Measurements from ENCODE around the gene INTS3. TPM values are rescaled to one million over a fixed set of nuclear protein-coding genes. Genes with fewer than 3 reads are reported as not detected.
"Not testable (repeated sequence)": the region's sequence is repeated elsewhere in the genome, so short reads cannot be mapped to it uniquely, and the experiment has no call there.

The INTS3 gene
- polyA plus RNA-seq, 1 donor: 45.5 TPM

DNA sequence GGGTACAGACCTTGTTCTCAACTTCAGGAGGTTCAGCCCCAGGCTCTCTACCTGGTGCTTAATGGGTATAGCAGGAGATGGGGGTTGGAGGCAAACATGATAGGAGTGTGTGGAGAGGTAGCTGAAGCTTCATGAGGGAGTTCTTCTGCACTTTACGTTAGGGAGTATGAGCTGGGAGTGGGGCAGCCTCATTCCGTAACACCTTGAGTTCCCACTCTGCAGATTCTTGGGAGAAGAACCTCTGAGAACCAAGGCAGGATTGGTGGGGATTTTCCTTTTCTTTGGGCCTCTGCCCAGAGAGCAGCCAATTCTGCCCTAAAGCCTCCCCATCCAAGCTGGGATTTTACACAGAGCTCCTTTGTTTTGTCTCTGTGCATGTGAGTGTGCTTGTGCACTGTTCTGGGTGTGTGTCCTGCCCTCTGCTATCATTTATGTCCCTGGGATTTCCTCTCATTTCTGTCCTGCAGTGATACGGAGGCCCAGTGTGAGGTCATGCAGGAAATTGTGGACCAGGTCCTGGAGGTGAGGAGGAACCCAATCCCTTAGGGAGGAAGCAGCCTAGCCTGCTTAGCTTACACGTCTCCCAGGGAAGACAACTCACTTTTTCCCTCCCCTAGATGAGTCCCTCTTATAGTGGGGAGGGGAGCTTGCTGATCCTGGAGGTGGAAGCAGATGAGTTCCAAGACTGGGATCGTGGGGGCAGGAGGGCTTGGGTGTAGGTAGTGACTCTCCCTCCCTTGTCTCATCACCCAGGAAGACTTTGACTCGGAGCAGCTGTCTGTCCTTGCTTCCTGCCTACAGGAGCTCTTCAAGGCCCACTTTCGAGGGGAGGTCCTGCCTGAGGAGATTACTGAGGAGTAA is 35.7 kb downstream of the INTS3 start:
- DNase-seq: no peak

- no peak for DNase-seq
Observed at GRCh38 chr1:153764310-153764709, 36.5 kb downstream of the INTS3 start.

DNA sequence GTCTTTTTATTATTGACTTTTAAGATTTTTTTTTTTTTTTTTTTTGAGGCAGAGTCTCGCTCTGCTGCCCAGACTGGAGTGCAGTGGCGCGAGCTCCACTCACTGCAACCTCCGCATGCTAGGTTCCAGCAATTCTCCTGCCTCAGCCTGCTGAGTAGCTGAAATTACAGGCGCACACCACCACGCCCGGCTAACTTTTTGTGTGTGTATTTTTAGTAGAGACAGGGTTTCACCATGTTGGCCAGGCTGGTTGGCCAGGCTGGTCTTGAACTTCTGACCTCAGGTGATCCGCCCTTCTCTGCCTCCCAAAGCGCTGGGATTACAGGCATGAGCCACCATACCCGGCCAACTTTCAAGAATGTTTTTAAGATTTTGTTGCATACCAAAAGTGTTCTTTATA is 38.8 kb downstream of the INTS3 start:
- DNase-seq: not testable (repeated sequence)

- DNase-seq: no peak
Observed at GRCh38 chr1:153767519-153767918, 39.7 kb downstream of the INTS3 start.

DNA sequence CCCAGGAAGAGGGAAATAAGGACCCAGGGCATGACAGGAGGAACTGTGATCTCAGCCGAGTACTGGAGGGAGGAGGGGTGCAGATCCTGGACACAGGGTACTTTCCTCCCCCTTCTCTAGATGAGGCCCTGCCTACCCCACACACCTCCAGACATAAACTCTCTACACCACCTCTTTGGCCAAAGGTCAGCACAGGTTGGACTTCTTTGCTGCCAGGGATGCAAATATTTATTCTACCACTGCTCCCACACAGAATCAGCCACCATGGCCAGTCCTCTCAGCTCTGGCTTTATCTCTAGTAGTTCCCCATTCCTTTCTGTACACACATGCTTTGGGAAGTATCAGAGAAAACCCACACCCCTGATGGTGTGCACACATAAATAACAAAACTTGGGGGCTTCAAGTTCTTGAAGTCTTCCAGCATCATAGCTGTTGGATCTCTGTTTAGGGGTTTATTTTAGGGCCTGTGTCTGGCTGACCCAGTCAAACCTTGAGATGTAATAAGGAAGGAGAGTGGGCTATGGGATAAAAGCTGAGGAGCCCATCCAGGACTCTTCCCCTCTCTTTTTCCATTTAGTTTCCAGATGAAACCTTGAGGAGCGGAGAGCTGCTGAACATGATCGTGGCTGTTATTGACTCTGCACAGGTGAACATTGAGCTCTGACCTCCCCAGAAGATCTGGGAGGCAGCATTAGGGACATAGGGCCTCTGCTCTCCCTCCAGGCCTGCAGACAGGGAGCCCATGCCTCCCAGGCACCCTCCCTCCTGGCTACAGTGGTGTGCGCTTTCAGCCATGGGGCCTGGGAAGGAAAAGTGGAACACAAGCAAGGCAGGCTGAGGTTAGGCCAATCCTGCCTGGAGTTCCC is 40.7 kb downstream of the INTS3 start:
- no peak for DNase-seq

GRCh38 chr1:153769221-153769620 is 41.4 kb downstream of the INTS3 start:
- no peak for DNase-seq

GRCh38 chr1:153770797-153771196 is 42.9 kb downstream of the INTS3 start:
- DNase-seq: no peak

- no peak for DNase-seq
Observed at GRCh38 chr1:153771261-153771660, 43.4 kb downstream of the INTS3 start.

- DNase-seq: no peak
Observed at GRCh38 chr1:153771841-153772593, 44.2 kb downstream of the INTS3 start.

- DNase-seq: no peak
Observed at GRCh38 chr1:153773096-153773921, 45.5 kb downstream of the INTS3 start.

DNA sequence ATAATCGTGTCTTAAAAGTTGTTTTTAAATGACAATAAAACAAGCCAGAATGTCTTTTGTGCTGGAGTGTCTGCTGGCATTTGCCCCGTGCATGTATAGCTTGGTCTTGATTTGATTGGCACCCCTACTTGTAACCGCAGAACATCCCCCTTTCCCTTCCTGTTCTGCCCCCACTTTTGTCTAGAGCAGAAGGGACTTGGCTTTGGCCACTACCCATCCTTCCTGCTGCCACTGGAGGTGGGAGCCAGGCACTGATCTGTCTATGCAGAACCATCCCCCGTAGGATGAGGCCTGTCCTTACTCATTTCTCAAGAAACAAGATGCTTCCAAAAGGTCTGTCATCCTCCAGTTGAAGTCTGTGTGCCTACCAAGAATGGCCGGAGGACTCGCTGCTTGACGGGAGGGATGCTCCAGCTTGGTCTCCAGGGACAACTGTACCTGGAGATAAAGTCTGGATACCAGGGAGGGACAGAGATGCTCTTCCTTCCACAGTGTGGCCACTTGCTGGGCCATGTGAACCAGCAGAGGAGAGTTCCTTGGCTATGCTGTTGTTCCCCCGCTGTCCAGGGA is 46.3 kb downstream of the INTS3 start:
- DNase-seq: no peak

- peak; percentile 89 for DNase-seq
Observed at GRCh38 chr1:153774780-153775457, 47.1 kb downstream of the INTS3 start, which contains the start of gene SLC27A3. TSS of gene SLC27A3 (plus strand) at chr1:153775407. CDS start at chr1:153775498, 91 bp downstream.

DNA sequence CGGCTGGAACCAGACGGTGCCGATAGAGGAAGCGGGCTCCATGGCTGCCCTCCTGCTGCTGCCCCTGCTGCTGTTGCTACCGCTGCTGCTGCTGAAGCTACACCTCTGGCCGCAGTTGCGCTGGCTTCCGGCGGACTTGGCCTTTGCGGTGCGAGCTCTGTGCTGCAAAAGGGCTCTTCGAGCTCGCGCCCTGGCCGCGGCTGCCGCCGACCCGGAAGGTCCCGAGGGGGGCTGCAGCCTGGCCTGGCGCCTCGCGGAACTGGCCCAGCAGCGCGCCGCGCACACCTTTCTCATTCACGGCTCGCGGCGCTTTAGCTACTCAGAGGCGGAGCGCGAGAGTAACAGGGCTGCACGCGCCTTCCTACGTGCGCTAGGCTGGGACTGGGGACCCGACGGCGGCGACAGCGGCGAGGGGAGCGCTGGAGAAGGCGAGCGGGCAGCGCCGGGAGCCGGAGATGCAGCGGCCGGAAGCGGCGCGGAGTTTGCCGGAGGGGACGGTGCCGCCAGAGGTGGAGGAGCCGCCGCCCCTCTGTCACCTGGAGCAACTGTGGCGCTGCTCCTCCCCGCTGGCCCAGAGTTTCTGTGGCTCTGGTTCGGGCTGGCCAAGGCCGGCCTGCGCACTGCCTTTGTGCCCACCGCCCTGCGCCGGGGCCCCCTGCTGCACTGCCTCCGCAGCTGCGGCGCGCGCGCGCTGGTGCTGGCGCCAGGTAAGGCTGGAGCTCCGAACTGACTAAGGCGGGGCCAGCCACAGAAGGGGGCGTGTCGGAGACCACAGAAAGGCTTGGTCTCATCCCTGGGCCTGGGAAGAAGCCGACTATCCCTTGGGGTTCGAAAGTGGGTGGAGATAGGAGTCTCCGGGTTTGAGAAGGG is 47.8 kb downstream of the INTS3 start:
- peak; percentile 76 for DNase-seq

- no peak for DNase-seq
Observed at GRCh38 chr1:153776352-153776751, 48.5 kb downstream of the INTS3 start.

DNA sequence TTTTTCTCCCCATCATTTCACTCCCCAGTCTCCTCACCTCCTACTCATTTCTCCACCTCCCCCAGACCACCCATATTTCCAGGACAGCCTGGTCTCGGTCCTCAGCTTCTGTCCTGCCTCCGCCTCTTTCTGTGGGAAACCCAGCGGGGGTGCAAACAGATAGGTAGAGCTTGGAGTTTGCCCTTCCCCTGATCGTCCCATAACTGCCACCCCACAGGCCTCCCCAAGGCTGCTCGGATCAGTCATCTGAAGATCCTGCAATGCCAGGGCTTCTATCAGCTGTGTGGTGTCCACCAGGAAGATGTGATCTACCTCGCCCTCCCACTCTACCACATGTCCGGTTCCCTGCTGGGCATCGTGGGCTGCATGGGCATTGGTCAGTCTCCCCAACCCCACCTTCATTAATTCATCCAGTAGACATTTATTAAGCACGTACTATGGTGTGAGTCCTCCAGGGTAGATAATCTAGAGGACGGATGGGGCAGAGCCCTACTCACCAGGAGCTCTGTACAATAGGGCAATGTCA is 49.1 kb downstream of the INTS3 start:
- DNase-seq: no peak

- DNase-seq: no peak
Observed at GRCh38 chr1:153777648-153778047, 49.8 kb downstream of the INTS3 start.

- DNase-seq: no peak
Observed at GRCh38 chr1:153778051-153778823, 50.4 kb downstream of the INTS3 start.

DNA sequence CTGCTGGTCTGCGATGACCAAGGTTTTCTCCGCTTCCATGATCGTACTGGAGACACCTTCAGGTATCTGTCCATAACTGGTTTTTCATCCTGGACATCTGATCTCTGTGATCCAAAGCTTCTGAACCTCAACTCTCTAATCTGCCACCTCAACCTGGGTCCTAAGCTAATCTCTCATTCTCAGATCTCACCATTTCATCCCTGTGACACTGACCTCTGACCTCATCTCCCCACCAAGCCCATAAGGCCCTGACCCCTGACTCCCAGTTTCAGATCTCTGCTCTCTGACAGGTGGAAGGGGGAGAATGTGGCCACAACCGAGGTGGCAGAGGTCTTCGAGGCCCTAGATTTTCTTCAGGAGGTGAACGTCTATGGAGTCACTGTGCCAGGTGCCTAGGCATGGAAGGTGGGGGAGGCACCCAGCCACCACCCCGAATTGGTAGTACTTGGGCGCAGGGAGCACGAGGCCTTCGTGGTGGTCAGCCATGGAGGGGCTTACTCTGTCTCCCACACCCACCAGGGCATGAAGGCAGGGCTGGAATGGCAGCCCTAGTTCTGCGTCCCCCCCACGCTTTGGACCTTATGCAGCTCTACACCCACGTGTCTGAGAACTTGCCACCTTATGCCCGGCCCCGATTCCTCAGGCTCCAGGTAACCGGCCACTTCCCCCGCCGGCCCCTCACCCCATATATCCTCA is 51.1 kb downstream of the INTS3 start:
- no peak for DNase-seq
